Measurements from ENCODE around the gene CACNB1. TPM values are rescaled to one million over a fixed set of nuclear protein-coding genes. Genes with fewer than 3 reads are reported as not detected.

The CACNB1 gene
- total and polyA plus RNA-seq, 10 of the 15 experiments (the other 5 are each of a cell fraction or from before 2014, with no cell fraction given), result 0.06 to 15.6 (median 6.3) TPM

DNA sequence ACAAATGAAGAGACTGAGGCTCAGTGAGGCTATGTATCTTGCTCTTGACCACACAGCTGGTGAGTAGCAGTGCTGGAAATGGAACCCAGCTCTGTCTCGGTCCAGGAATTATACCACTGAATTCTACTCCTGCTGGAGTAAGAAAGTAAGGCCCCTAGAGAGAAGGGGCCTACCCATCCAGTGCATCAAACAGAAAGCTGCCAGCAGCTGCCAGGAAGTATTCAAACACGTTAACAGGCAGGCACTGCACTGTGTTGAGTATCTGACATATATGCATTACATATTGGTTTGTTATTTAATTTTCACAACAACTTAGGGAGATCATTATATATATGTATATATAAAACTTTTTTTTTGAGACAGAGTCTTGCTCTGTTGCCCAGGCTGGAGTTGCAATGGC lies 35.5 kb downstream of the CACNB1 start:
- in situ Hi-C loops (cut with MboI), result no loop called here
- Histone ChIP-seq H4K20me1 (ENCODE audit: control insufficient read depth, insufficient read depth) (no peaks in the 10 kb centered on the region), H3K4me3 (no peak overlapping the region), H3K79me2 (ENCODE audit: control insufficient read depth, insufficient read depth, low read length) (no peaks in the 10 kb centered on the region), H3K9me3 (replicated peaks; ENCODE audit: control insufficient read depth, insufficient read depth, low read length) (no peaks in the 10 kb centered on the region), H3K36me3 (ENCODE audit: control insufficient read depth in 2 of 2, insufficient read depth in 2 of 2, low read length in 1 of 2) (no peaks in the 10 kb centered on the region), H3K4me1 (ENCODE audit: control insufficient read depth, insufficient read depth, low read length) (peaks cover 4% of the 10 kb centered on the region; the same call in 1 of the 2 replicates), H3K9ac (ENCODE audit: control insufficient read depth, insufficient read depth, low read length) (no peak overlapping the region), H2AFZ (ENCODE audit: control insufficient read depth, low read depth, low read length) (no peak overlapping the region), H3K27me3 (replicated peaks in 1 of 2; ENCODE audit: control insufficient read depth in 2 of 2, insufficient read depth in 2 of 2, low read length in 1 of 2) (peaks cover 0 to 2% of the 10 kb centered on the region in 2 experiments; a peak in 2 of 4 replicates), H3K4me2 (ENCODE audit: control insufficient read depth, insufficient read depth) (no peak overlapping the region), H3K27ac (ENCODE audit: control insufficient read depth, insufficient read depth) (no peak overlapping the region)
- no peak for TF ChIP-seq CREM (IDR thresholded peaks at IDR 0.05; ENCODE audit: low read depth)
- no peak for TF ChIP-seq WRNIP1 (IDR thresholded peaks at IDR 0.05; ENCODE audit: borderline replicate concordance, low read depth, low read length)
- TF ChIP-seq, protein P1, sequence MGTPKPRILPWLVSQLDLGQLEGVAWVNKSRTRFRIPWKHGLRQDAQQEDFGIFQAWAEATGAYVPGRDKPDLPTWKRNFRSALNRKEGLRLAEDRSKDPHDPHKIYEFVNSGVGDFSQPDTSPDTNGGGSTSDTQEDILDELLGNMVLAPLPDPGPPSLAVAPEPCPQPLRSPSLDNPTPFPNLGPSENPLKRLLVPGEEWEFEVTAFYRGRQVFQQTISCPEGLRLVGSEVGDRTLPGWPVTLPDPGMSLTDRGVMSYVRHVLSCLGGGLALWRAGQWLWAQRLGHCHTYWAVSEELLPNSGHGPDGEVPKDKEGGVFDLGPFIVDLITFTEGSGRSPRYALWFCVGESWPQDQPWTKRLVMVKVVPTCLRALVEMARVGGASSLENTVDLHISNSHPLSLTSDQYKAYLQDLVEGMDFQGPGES (IDR thresholded peaks at IDR 0.05), result no peak
- no peak for TF ChIP-seq RFX5 (IDR thresholded peaks at IDR 0.05; ENCODE audit: low read depth, low read length)
- TF ChIP-seq NR2C2 (IDR thresholded peaks at IDR 0.05; ENCODE audit: borderline replicate concordance, control insufficient read depth, insufficient read length, low read depth), result no peak
- no peak for TF ChIP-seq BMI1 (IDR thresholded peaks at IDR 0.05; ENCODE audit: borderline replicate concordance)
- TF ChIP-seq USF2 (IDR thresholded peaks at IDR 0.05; ENCODE audit: borderline replicate concordance, low read depth, low read length), result no peak
- TF ChIP-seq, protein P2, sequence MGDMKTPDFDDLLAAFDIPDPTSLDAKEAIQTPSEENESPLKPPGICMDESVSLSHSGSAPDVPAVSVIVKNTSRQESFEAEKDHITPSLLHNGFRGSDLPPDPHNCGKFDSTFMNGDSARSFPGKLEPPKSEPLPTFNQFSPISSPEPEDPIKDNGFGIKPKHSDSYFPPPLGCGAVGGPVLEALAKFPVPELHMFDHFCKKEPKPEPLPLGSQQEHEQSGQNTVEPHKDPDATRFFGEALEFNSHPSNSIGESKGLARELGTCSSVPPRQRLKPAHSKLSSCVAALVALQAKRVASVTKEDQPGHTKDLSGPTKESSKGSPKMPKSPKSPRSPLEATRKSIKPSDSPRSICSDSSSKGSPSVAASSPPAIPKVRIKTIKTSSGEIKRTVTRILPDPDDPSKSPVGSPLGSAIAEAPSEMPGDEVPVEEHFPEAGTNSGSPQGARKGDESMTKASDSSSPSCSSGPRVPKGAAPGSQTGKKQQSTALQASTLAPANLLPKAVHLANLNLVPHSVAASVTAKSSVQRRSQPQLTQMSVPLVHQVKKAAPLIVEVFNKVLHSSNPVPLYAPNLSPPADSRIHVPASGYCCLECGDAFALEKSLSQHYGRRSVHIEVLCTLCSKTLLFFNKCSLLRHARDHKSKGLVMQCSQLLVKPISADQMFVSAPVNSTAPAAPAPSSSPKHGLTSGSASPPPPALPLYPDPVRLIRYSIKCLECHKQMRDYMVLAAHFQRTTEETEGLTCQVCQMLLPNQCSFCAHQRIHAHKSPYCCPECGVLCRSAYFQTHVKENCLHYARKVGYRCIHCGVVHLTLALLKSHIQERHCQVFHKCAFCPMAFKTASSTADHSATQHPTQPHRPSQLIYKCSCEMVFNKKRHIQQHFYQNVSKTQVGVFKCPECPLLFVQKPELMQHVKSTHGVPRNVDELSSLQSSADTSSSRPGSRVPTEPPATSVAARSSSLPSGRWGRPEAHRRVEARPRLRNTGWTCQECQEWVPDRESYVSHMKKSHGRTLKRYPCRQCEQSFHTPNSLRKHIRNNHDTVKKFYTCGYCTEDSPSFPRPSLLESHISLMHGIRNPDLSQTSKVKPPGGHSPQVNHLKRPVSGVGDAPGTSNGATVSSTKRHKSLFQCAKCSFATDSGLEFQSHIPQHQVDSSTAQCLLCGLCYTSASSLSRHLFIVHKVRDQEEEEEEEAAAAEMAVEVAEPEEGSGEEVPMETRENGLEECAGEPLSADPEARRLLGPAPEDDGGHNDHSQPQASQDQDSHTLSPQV (IDR thresholded peaks at IDR 0.05), result no peak
- TF ChIP-seq, protein P3, sequence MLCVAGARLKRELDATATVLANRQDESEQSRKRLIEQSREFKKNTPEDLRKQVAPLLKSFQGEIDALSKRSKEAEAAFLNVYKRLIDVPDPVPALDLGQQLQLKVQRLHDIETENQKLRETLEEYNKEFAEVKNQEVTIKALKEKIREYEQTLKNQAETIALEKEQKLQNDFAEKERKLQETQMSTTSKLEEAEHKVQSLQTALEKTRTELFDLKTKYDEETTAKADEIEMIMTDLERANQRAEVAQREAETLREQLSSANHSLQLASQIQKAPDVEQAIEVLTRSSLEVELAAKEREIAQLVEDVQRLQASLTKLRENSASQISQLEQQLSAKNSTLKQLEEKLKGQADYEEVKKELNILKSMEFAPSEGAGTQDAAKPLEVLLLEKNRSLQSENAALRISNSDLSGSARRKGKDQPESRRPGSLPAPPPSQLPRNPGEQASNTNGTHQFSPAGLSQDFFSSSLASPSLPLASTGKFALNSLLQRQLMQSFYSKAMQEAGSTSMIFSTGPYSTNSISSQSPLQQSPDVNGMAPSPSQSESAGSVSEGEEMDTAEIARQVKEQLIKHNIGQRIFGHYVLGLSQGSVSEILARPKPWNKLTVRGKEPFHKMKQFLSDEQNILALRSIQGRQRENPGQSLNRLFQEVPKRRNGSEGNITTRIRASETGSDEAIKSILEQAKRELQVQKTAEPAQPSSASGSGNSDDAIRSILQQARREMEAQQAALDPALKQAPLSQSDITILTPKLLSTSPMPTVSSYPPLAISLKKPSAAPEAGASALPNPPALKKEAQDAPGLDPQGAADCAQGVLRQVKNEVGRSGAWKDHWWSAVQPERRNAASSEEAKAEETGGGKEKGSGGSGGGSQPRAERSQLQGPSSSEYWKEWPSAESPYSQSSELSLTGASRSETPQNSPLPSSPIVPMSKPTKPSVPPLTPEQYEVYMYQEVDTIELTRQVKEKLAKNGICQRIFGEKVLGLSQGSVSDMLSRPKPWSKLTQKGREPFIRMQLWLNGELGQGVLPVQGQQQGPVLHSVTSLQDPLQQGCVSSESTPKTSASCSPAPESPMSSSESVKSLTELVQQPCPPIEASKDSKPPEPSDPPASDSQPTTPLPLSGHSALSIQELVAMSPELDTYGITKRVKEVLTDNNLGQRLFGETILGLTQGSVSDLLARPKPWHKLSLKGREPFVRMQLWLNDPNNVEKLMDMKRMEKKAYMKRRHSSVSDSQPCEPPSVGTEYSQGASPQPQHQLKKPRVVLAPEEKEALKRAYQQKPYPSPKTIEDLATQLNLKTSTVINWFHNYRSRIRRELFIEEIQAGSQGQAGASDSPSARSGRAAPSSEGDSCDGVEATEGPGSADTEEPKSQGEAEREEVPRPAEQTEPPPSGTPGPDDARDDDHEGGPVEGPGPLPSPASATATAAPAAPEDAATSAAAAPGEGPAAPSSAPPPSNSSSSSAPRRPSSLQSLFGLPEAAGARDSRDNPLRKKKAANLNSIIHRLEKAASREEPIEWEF (IDR thresholded peaks at IDR 0.05; ENCODE audit: insufficient replicate concordance, low read depth, low read length), result no peak
- no peak for TF ChIP-seq EED (IDR thresholded peaks at IDR 0.05; ENCODE audit: low read depth)
- TF ChIP-seq YY1 (IDR thresholded peaks at IDR 0.05; ENCODE audit: low read depth, low read length), result no peak
- no peak for TF ChIP-seq SMAD1 (IDR thresholded peaks at IDR 0.05; ENCODE audit: low read depth, partially characterized antibody)
- SMC1A ChIA-PET (ENCODE audit: uncharacterized antibody, unreplicated experiment), result interaction anchor here (7.6 kb wide), 1 partner anchor 9 kb away, joined by 47 read pairs; the partner anchor contains the start of gene PLXDC1
- POLR2A ChIA-PET, result interaction anchor here (0.6 kb wide), 1 partner anchor 39 kb away, joined by 4 read pairs; no protein-coding TSS in a partner anchor
- CTCF ChIA-PET, result interaction anchor here (0.7 to 1.7 kb wide), 4 partner anchors 8 to 480 kb away, joined by 4 read pairs; no protein-coding TSS in a partner anchor
- no peak for ATAC-seq
- BruUV-seq (replicated peaks), result no TSS peak
- DNase-seq (ENCODE audit: low read depth, low spot score), result no peak
- 0% methylated on average over 2 of the region's 2 CpGs for WGBS (ENCODE audit: insufficient coverage, insufficient replicate concordance, low lambda C conversion rate, missing lambda C conversion rate)
- FAIRE-seq, result no peak
- intact Hi-C loops (cut with micrococcal nuclease; ENCODE audit: unreplicated experiment), result no loop called here
- RAD21 ChIA-PET (ENCODE audit: unreplicated experiment), result interaction anchor here (4.0 kb wide), 1 partner anchor 9 kb away, joined by 40 read pairs; the partner anchor contains the start of gene PLXDC1
